ENCODE measurements around the gene PRSS53. TPM values are rescaled to one million over a fixed set of nuclear protein-coding genes. Genes with fewer than 3 reads are reported as not detected.

Gene PRSS53
- total and polyA plus RNA-seq, 2 experiments from 2014 or later, result 0.36 to 2.7 TPM

GRCh38 chr16:31118223-31119155 lies 29.7 kb upstream of the PRSS53 start (continued):
- TF ChIP-seq EZH2 (IDR thresholded peaks at IDR 0.05; ENCODE audit: low read depth, unreplicated experiment), result no peak

GRCh38 chr16:31117384-31118222 lies 28.9 kb upstream of the PRSS53 start, which contains the start of gene KAT8:
Gene KAT8, plus strand, starts transcription at chr16:31117664. Its CDS starts 18 bp downstream, at chr16:31117682.
- Histone ChIP-seq H3K4me3 (peak within 1 kb of the TSS; percentile 93), H3K27ac (ENCODE audit: low read depth) (peak within 1 kb of the TSS; percentile 87), H3K9me2 (ENCODE audit: insufficient read depth) (no peaks in the 10 kb centered on the region), H3K4me2 (peak within 1 kb of the TSS; percentile 100), H2AFZ (no peak within 1 kb of the TSS), H3F3A (replicated peaks; ENCODE audit: low read depth) (peaks cover 20% of the 10 kb centered on the region; the same call in 1 of the 2 replicates), H4K20me1 (replicated peaks; ENCODE audit: insufficient read depth) (peaks cover 15% of the 10 kb centered on the region), H3K36me3 (ENCODE audit: insufficient read depth) (peaks cover 25% of the 10 kb centered on the region), H3K4me1 (ENCODE audit: insufficient read depth) (peaks cover 7% of the 10 kb centered on the region), H3K27me3 (ENCODE audit: insufficient read depth) (no peaks in the 10 kb centered on the region), H3K79me2 (replicated peaks; ENCODE audit: insufficient read depth) (peaks cover 21% of the 10 kb centered on the region)
- Mint-ChIP-seq H3K27ac (peak within 1 kb of the TSS; percentile 81), H3K4me1 (peaks cover 8% of the 10 kb centered on the region), H3K9me3 (peaks cover 2% of the 10 kb centered on the region; the same call in 1 of the 3 replicates), H3K36me3 (ENCODE audit: low read depth) (peaks cover 55% of the 10 kb centered on the region), H3K4me3 (peak within 1 kb of the TSS; percentile 89), H3K27me3 (ENCODE audit: insufficient read depth, low read depth, poor library complexity) (peaks cover 14% of the 10 kb centered on the region)
- ATAC-seq (peak; percentile 96), DNase-seq (ENCODE audit: low spot score) (peak; percentile 100)
- no peak for TF ChIP-seq ZNF114 (CRISPR knock-in tag; IDR thresholded peaks at IDR 0.05)
- peak; percentile 89 for TF ChIP-seq POLR2AphosphoS5 (IDR thresholded peaks at IDR 0.05; ENCODE audit: low read depth)
- TF ChIP-seq CREB1 (CRISPR knock-in tag; IDR thresholded peaks at IDR 0.05; ENCODE audit: low read depth), result peak; percentile 94
- peak; percentile 91 for TF ChIP-seq ETS1 (IDR thresholded peaks at IDR 0.05)
- no peak for TF ChIP-seq JUNB (IDR thresholded peaks at IDR 0.05; ENCODE audit: unreplicated experiment)

- peaks cover 9% of the 10 kb centered on the region for H3K4me1 Mint-ChIP-seq
- ATAC-seq, result no peak
- DNase-seq (ENCODE audit: low spot score), result no peak
- Histone ChIP-seq H3K27me3 (ENCODE audit: insufficient read depth) (no peaks in the 10 kb centered on the region), H3K36me3 (ENCODE audit: insufficient read depth) (no peaks in the 10 kb centered on the region), H3K9me2 (ENCODE audit: insufficient read depth) (no peaks in the 10 kb centered on the region), H3K4me2 (no peak overlapping the region), H4K20me1 (replicated peaks; ENCODE audit: insufficient read depth) (peaks cover 17% of the 10 kb centered on the region), H3K4me1 (ENCODE audit: insufficient read depth) (peaks cover 7% of the 10 kb centered on the region), H3F3A (replicated peaks; ENCODE audit: low read depth) (peaks cover 19% of the 10 kb centered on the region; the same call in 1 of the 2 replicates), H3K79me2 (replicated peaks; ENCODE audit: insufficient read depth) (peaks cover 16% of the 10 kb centered on the region), H2AFZ (no peak overlapping the region), H3K27ac (ENCODE audit: low read depth) (no peak overlapping the region), H3K4me3 (no peak overlapping the region)
- H3K9me3 Mint-ChIP-seq, result peaks cover 2% of the 10 kb centered on the region; the same call in 1 of the 3 replicates
- no peak overlapping the region for H3K27ac Mint-ChIP-seq
- H3K36me3 Mint-ChIP-seq (ENCODE audit: low read depth), result peaks cover 46% of the 10 kb centered on the region
- peaks cover 16% of the 10 kb centered on the region for H3K27me3 Mint-ChIP-seq (ENCODE audit: insufficient read depth, low read depth, poor library complexity)
- no peak overlapping the region; the same call in 2 of the 3 replicates for H3K4me3 Mint-ChIP-seq
- TF ChIP-seq ZNF462 (CRISPR knock-in tag; IDR thresholded peaks at IDR 0.05), result no peak
- TF ChIP-seq CREB1 (CRISPR knock-in tag; IDR thresholded peaks at IDR 0.05; ENCODE audit: low read depth), result no peak
Measured at GRCh38 chr16:31114468-31114867, 25.7 kb upstream of the PRSS53 start.
